GM21381 (cell line): Measurements from ENCODE around the gene RNF7.
"Not testable (repeated sequence)": the region's sequence is repeated elsewhere in the genome, so short reads cannot be mapped to it uniquely, and the experiment has no call there.

Experiments used
- ATAC-seq: cut with Tn5 transposase; IDR thresholded peaks from one replicate; pipeline ENCODE4 v1.9.1; 2021; ENCODE audit warnings: mild to moderate bottlenecking, moderate library complexity; ENCODE audit not compliant: unreplicated experiment

Gene RNF7

GRCh38 chr3:141777957-141778813, 40.1 kb downstream of the RNF7 start:
- no peak for ATAC-seq

- no peak for ATAC-seq
Observed at GRCh38 chr3:141779667-141780066, 41.6 kb downstream of the RNF7 start.

- no peak for ATAC-seq
Observed at GRCh38 chr3:141782386-141782932, 44.4 kb downstream of the RNF7 start.

GRCh38 chr3:141783632-141784031, 45.5 kb downstream of the RNF7 start:
- no peak for ATAC-seq

GRCh38 chr3:141784096-141784495, 46.0 kb downstream of the RNF7 start:
- ATAC-seq = no peak

- no peak for ATAC-seq
Observed at GRCh38 chr3:141784531-141784930, 46.4 kb downstream of the RNF7 start.

GRCh38 chr3:141788149-141788548, 50.1 kb downstream of the RNF7 start:
- no peak for ATAC-seq

- ATAC-seq = not testable (repeated sequence)
Observed at GRCh38 chr3:141788750-141789149, 50.7 kb downstream of the RNF7 start.

- ATAC-seq = no peak
Observed at GRCh38 chr3:141789281-141789680, 51.2 kb downstream of the RNF7 start.

GRCh38 chr3:141790171-141790570, 52.1 kb downstream of the RNF7 start:
- ATAC-seq = no peak

- no peak for ATAC-seq
Observed at GRCh38 chr3:141792495-141792894, 54.4 kb downstream of the RNF7 start.

- ATAC-seq = no peak
Observed at GRCh38 chr3:141793476-141794260, 55.6 kb downstream of the RNF7 start.

GRCh38 chr3:141795276-141795675, 57.2 kb downstream of the RNF7 start:
- no peak for ATAC-seq

GRCh38 chr3:141795741-141796080, 57.6 kb downstream of the RNF7 start:
- ATAC-seq = no peak

- ATAC-seq = peak; percentile 95
Observed at GRCh38 chr3:141796081-141796888, 58.2 kb downstream of the RNF7 start.
